Measurements from ENCODE around the gene ZNF165. TPM values are rescaled to one million over a fixed set of nuclear protein-coding genes. Genes with fewer than 3 reads are reported as not detected.

ZNF165 gene
- total and polyA plus RNA-seq, 2 of the 8 experiments (the other 6 are each of a cell fraction or from before 2014, with no cell fraction given) = 1.2 to 9.3 TPM

GRCh38 chr6:28068067-28068466, 12.3 kb upstream of the ZNF165 start:
- Histone ChIP-seq H3K4me2 (ENCODE audit: insufficient read depth in 1 of 2, low read depth in 2 of 2, low read length in 2 of 2) (no peak overlapping the region), H2BK20ac (ENCODE audit: low read length) (no peak overlapping the region), H2BK12ac (ENCODE audit: low read depth, low read length) (no peak overlapping the region), H4K5ac (ENCODE audit: insufficient read length, low read depth, low read length) (no peak overlapping the region), H4K8ac (ENCODE audit: extremely low read depth, insufficient read depth, low read length) (no peak overlapping the region), H3K79me1 (ENCODE audit: low read depth, low read length) (no peaks in the 10 kb centered on the region), H3K23me2 (ENCODE audit: low read depth, low read length) (no peaks in the 10 kb centered on the region), H2AFZ (ENCODE audit: low read length) (no peak overlapping the region), H3K79me2 (ENCODE audit: control insufficient read depth in 1 of 2, insufficient read depth in 2 of 2, low read length in 2 of 2) (no peaks in the 10 kb centered on the region), H3K27me3 (replicated peaks in 1 of 4; ENCODE audit: control insufficient read depth in 3 of 4, extremely low read depth in 1 of 4, insufficient read depth in 3 of 4, low read length in 3 of 4) (no peaks in the 10 kb centered on the region; a peak in 2 of 7 replicates), H3K9me3 (ENCODE audit: insufficient read depth in 2 of 2, low read depth in 1 of 2, low read length in 1 of 2) (no peaks in the 10 kb centered on the region), H3K27ac (ENCODE audit: low read depth, low read length) (no peak overlapping the region), H3K4me1 (replicated peaks in 1 of 4; ENCODE audit: control insufficient read depth in 3 of 4, insufficient read depth in 4 of 4, low read length in 3 of 4) (no peaks in the 10 kb centered on the region), H2BK5ac (ENCODE audit: low read depth, low read length) (no peak overlapping the region), H3K36me3 (ENCODE audit: control insufficient read depth in 2 of 4, insufficient read depth in 4 of 4, low read length in 3 of 4) (no peaks in the 10 kb centered on the region), H3K23ac (ENCODE audit: insufficient read length) (no peak overlapping the region), H4K20me1 (replicated peaks in 1 of 2; ENCODE audit: control insufficient read depth in 1 of 2, insufficient read depth in 2 of 2, low read length in 2 of 2) (no peaks in the 10 kb centered on the region), H2BK120ac (replicated peaks; ENCODE audit: low read depth, low read length) (no peak overlapping the region), H3K56ac (replicated peaks; ENCODE audit: insufficient read length, low read depth, low read length) (no peak overlapping the region), H2AK5ac (ENCODE audit: low read depth, low read length) (no peak overlapping the region), H3K4me3 (ENCODE audit: extremely low read depth in 1 of 4, insufficient read depth in 2 of 4, low read depth in 3 of 4, low read length in 4 of 4) (no peak overlapping the region), H3K9ac (replicated peaks in 1 of 4; ENCODE audit: extremely low read depth in 1 of 4, low read depth in 3 of 4, low read length in 3 of 4) (no peak overlapping the region), H3K18ac (ENCODE audit: extremely low read depth, low read length) (no peak overlapping the region), H3K4ac (replicated peaks; ENCODE audit: insufficient read length, low read depth, low read length) (no peak overlapping the region), H4K91ac (replicated peaks; ENCODE audit: insufficient read length, low read length) (no peak overlapping the region), H3K14ac (ENCODE audit: insufficient read length) (no peak overlapping the region), H2BK15ac (ENCODE audit: low read length) (no peak overlapping the region)
- no peak for DNase-seq (ENCODE audit: low read depth in 1 of 2, low spot score in 2 of 2)
- CTCF ChIA-PET (ENCODE audit: partially characterized antibody) = interaction anchor here (1.0 to 2.2 kb wide), 2 partner anchors 10 to 22 kb away, joined by 3 to 8 read pairs; no protein-coding TSS in a partner anchor
- FAIRE-seq = no peak
- POLR2A ChIA-PET (ENCODE audit: partially characterized antibody) = interaction anchor here (1.1 kb wide), 1 partner anchor 175 kb away, joined by 3 read pairs; a partner anchor contains a TSS
- TF ChIP-seq BRCA1 (IDR thresholded peaks at IDR 0.05; ENCODE audit: low read depth, low read length) (no peak), YY1 (IDR thresholded peaks at IDR 0.05; ENCODE audit: low read depth, low read length) (no peak)
